GM18499 (cell line): ENCODE data around the gene CREBBP.
"Not testable (repeated sequence)": the region's sequence is repeated elsewhere in the genome, so short reads cannot be mapped to it uniquely, and the experiment has no call there.

Source experiments
- ATAC-seq: cut with Tn5 transposase; IDR thresholded peaks from one replicate; pipeline ENCODE4 v1.9.1; 2021; ENCODE audit warnings: moderate number of reproducible peaks; ENCODE audit not compliant: insufficient read depth, unreplicated experiment

Gene CREBBP

DNA sequence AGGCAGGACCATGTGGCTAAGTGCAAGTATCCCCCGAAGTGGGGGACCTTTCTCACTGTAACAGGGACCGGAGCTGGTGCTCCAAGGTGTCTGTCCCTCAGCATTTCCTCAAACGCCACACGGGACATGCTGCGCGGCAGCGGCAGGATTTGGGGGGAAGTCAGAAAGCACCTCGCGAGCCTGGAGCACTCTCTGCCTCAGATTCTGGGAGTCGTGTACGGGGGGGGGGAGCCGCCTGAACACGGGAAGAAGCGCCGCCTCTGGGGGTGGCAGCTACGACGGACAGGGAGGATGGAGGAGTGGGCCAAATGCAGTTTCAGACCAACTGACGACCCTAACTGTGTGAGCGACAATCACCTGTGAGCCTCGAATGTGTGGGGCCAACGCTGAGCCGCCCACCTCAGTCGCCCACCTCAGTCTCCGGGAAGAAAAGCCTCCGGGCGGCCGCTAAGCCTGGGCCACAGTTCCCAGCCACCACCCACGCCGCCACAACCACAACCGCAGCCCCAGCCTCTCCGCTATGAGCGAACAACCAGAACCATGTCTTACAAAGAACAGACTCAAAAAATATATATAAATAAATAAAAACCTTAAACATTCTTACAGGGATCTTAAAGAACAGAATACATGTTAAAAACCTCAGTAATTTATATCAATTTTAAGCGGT lies 154.4 kb downstream of the CREBBP start:
- ATAC-seq = no peak

GRCh38 chr16:3725276-3725675 lies 155.2 kb downstream of the CREBBP start:
- no peak for ATAC-seq

DNA sequence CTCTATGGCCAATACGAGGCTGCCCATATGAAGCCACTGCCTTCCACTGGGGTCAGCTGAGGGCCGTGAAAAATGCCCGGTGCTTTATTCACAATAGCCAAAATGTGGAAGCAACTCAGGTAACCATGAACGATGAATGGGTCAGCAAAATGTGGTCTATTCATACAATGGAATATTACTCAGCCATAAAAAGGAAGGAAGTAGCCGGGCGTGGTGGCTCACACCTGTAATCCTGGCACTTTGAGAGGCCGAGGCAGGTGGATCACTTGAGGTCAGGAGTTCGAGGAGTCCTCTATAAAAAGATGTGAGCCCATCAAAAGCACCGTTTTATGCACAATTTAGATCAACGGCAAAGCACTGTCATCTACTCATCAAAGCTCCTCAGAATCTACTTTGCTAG lies 158.0 kb downstream of the CREBBP start:
- no peak for ATAC-seq

- no peak for ATAC-seq
Observed at GRCh38 chr16:3720418-3720817, 160.1 kb downstream of the CREBBP start.

GRCh38 chr16:3718628-3719027 lies 161.9 kb downstream of the CREBBP start:
- ATAC-seq = no peak

- ATAC-seq = no peak
Observed at GRCh38 chr16:3718019-3718391, 162.5 kb downstream of the CREBBP start.

DNA sequence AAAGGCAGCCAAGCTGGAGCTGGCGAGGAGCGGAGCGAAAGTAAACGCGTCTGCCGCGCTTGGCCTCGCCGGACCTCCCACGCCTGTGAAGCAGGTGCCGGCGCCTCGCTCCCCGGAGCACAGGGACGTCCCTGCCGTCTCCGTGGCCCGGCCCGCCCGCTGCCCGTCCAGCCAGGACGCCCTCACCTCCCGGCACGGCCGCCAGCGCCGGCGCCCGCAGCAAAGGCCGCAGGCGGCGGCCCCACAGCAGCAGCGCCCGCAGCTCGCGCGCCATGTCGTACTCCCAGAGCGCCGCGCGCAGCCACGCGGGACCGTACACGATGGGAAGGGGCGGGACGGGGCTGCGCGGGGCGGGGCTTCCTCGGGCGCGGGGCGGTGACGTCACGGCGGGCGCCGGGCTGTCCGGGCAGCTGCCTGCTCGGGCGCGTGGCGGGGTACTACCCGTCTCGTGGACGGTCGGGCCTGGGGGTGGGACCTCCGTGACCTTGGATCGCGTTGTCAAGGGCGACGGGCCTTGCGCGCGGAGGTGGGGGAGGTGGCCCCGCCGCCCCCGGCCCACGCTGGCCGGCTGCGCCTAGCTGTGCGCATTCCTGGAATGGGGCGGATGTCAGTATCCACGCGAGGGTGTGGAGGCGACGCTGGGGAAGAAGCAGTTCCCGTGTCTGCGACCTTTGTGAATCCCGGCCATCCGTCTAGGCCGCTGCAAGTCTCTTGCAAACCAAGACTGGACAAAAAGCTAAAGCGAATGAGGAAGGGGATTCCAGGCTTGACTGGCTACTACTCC lies 163.1 kb downstream of the CREBBP start, which contains the start of gene TRAP1:
TSS of gene TRAP1 (minus strand) at position 290 of the 784 bp plus-strand sequence. CDS start at position 274, 16 bp downstream.
- ATAC-seq = no peak

- no peak for ATAC-seq
Observed at GRCh38 chr16:3716831-3717234, 163.7 kb downstream of the CREBBP start.

- no peak for ATAC-seq
Observed at GRCh38 chr16:3715430-3715829, 165.1 kb downstream of the CREBBP start.

GRCh38 chr16:3714378-3714777 lies 166.1 kb downstream of the CREBBP start:
- ATAC-seq = not testable (repeated sequence)

GRCh38 chr16:3713587-3714242 lies 166.8 kb downstream of the CREBBP start:
- no peak for ATAC-seq

DNA sequence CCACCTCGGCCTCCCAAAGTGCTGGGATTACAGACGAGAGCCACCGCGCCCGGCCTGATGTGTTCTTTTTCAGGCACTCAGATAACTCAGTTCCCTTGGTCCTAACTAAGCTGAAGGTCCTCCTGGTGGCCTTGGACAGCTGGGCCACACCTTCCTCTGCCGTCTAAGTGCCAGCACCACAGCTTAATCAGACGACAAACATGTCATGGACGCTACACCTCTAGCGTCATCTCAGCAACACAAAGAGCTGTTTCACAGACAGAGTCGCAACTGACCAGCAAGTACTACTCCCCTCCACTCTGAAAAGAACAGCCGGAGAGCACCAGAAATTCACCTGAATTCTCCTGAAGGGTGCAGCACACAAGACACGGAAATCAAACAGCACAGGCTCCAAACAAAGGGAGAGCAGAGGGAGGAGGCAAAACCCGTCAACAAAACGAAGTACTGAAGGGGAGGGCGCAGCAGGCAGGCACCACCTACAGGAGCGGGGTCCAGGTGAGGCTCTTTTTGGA lies 167.6 kb downstream of the CREBBP start:
- no peak for ATAC-seq

DNA sequence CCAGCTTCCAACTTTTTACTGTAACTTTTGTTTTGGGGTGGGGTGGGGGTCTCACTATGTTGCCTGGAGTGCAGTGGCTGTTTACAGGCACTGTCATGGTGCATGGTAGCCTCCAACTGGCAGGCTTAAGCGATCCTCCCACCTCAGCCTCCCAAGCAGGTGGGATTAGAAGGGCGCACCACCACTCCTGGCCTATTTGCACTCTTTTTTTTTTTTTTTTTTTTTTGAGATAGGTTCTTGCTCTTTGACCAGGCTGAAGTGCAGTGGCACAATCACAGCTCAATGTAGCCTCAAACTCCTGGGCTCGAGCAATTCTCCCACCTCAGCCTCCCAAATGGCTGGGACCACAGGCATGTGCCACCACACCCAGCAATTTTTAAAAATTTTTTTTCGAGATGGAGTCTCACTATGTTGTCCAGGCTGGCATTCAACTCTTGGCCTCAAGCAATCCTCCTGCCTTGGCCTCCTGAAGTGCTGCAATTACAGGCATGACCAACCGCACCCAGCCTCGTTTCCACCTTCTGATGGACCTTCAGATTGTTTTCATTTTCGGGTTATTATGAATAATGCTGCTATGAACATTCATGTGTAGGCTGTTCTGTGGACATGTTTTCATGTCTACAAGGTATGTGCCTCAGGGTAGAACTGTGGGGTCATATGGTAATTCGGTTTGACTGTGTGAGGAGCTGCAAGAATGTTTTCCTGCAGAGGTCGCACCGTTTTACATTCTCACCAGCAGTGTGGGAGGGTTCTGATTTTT lies 174.1 kb downstream of the CREBBP start:
- no peak for ATAC-seq

GRCh38 chr16:3702082-3702481 lies 178.4 kb downstream of the CREBBP start:
- no peak for ATAC-seq

DNA sequence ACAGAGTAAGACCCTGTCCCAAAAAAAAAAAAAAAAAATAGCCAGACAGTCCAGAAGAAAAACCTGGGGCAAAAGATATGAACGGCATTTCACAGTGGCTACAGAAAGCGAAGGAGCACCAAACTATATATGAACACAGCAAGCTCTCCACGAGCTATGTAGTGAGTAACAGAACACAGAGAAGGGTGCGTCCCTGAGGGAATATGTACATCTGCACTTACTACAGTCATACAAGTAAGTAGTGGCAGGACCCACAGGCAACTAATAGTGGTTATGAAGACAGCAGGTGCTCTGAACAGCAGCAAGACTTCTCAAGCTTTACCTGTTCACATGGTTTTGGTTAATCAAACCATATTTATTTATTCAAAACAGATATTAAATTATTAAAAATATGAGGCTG lies 179.0 kb downstream of the CREBBP start:
- ATAC-seq = no peak

DNA sequence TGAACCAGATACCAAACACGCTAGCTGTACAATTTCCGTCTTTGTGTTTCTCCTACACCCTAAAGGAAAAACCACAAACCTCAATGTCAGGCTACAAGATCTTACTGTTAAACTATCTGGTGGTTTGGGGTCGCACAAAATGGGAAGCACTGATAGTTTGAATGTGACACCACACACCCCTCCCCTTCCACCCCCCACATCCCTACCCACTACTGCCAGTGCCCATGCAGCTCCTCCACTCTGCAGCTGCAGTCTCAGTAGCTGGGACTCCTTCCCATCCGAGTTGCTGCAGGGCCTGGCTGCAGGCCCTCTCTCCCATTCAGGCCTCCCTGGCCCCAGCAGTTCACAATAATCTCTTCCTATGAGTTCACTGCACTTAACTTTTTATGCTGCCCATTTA lies 181.6 kb downstream of the CREBBP start:
- no peak for ATAC-seq

DNA sequence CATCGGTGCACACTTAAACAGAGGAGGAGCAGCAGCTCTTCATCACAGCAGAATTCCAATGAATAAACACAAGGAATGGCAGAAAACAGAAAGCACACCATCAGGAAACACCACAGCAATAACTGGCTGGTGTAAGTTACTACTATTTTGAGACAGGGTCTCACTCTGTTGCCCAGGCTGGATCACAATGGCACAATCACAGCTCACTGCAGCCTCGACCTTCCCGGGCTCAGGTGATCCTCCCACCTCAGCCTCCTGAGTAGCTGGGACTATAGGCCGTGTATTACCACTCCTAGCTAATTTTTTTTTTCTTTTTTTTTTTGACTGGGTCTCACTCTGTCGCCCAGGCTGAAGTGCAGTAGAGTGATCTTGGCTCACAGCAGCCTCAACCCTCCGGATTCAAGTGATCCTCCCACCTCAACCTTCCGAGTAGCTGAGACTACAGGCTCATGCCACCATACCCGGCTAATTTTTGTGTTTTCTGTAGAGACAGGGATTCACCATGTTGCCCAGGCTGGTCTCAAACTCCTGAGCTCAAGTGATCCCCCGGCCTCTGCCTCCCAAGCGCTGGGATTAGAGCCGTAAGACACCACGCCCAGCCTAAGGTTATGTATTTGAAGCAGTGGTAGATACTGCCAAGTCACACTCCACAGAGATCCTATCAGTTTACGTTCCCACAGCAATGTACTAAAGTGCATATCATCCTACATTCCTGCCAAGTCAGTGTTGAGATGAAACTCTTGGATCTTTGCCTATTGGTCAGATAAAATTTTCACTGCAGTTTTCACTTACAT lies 183.9 kb downstream of the CREBBP start:
- no peak for ATAC-seq

DNA sequence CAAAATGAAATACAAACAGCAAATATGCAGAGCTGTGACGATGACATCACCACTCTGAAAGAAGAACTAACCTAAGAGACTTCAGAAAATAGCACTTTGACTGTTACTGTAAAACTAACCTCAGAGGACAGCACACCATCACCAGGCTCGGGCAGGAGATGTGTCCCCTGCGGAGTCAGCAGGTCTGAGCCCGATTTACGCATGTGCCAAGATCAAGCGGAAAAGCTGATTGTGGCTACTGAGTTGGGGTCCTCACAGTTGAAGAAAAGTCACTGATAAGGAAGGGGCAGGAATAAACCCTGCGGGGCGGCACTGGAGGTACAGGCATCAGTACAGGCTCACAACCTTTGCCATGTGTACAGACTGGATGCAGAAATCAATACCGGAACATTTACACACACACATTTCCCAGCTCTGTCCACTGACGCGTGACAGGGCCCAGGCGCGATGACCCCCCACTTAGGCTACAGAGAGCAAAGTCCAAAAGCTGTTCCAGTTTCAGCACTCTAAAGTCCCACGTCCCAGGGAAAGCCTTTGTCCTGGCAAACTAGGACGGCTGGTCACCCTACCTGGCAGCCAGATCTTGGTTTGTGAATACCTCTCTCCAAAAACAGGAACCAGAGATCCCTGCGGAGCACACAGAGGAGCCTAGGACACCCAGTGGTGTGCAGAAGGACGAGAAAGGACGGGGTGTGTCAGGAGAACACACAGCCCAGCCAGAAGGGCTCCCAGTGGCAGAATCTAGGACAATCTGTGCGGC lies 184.7 kb downstream of the CREBBP start:
- no peak for ATAC-seq

DNA sequence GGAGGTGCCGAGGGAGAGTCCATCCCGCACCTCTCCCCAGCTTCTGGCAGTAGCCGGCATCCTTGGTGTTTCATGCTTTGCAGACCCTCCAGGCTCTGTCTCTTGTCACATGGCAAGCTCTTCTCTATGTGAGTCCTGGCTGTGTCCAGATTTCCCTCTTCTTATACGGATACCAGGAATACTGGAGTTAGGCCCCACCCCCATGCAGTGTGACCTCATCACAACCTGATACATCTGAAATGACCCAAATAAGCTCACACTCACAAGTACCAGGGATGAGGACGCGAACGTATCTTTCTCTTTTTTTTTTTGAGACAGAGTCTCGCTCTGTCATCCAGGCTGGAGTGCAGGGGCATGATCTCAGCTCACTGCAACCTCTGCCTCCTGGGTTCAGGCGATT lies 186.5 kb downstream of the CREBBP start:
- ATAC-seq = no peak
